VCaP (cell line): Measurements from ENCODE around the gene ITGA7.

Experiments
- H3K27ac ChIP-seq: fragments of 450-650 bp; 2 replicates; pipeline ENCODE4 v1.5.1; 2017
- TF ChIP-seq, protein P1 (sequence below): fragments of 450-650 bp; conservative IDR thresholded peaks from 2 replicates; pipeline ENCODE4 v1.5.1; 2017; ENCODE audit warnings: mild to moderate bottlenecking, moderate library complexity

ITGA7 gene

DNA sequence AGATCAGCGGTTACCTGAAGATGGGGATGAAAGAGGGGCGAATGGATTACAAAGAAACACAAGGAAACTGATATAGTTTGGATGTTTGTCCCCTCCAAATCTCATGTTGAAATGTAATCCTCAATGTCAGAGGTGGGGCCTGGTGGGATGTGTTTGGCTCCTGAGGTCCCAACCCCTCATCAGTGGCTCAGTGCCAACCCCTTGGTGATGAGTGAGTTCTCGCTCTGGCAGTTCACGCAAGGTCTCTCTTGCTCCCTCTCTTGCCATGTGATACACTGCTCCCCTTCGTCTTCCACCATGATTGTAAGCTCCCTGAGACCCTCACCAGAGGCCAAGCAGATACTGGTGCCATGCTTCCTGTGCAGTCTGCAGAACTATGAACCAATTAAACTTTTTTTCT lies 28.0 kb downstream of the ITGA7 start:
- H3K27ac ChIP-seq: no peak overlapping the region
- TF ChIP-seq, protein P1, sequence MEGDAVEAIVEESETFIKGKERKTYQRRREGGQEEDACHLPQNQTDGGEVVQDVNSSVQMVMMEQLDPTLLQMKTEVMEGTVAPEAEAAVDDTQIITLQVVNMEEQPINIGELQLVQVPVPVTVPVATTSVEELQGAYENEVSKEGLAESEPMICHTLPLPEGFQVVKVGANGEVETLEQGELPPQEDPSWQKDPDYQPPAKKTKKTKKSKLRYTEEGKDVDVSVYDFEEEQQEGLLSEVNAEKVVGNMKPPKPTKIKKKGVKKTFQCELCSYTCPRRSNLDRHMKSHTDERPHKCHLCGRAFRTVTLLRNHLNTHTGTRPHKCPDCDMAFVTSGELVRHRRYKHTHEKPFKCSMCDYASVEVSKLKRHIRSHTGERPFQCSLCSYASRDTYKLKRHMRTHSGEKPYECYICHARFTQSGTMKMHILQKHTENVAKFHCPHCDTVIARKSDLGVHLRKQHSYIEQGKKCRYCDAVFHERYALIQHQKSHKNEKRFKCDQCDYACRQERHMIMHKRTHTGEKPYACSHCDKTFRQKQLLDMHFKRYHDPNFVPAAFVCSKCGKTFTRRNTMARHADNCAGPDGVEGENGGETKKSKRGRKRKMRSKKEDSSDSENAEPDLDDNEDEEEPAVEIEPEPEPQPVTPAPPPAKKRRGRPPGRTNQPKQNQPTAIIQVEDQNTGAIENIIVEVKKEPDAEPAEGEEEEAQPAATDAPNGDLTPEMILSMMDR: no peak

DNA sequence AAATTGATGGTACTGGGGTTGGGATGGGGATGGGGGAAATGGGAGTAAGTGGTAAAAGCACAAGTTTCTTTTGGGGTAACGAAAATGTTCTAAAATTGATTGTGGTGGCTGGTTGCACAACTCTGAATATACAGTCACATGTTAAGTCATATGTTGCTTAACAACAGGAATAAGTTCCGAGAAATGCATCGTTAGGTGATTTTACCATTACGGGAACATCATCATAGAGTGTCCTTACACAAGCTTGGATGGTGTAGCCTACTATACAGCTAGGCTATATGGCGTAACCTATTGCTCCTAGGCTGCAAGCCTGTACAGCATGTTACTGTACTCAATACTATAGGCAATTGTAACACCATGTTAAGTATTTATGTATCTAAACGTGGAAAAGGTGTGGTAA lies 31.0 kb downstream of the ITGA7 start:
- H3K27ac ChIP-seq: no peak overlapping the region
- TF ChIP-seq, protein P1: no peak

GRCh38 chr12:55675666-55676065 lies 32.0 kb downstream of the ITGA7 start:
- TF ChIP-seq, protein P1: no peak
- H3K27ac ChIP-seq: no peak overlapping the region

DNA sequence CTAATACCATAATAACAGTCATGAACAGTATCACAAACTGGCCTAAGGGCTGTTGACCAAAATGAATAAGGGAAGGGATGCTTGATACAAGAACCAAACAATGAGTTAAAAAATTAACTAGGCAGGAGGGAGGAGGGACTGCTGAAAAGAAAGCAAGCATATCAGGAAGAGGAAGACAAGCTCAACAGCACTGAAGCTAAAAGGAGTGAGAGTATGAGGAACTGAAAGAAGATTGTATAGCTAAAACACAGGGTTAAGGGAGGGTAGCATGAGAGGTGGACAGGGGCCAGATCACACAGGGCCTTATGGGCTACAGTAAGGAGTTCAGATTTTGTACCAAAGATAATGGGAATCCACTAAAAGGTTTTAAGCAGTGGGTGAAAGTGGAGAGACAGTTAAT lies 34.1 kb downstream of the ITGA7 start:
- TF ChIP-seq, protein P1: no peak
- H3K27ac ChIP-seq: no peak overlapping the region

- TF ChIP-seq, protein P1: no peak
Measured at GRCh38 chr12:55671746-55672145, 36.0 kb downstream of the ITGA7 start.

DNA sequence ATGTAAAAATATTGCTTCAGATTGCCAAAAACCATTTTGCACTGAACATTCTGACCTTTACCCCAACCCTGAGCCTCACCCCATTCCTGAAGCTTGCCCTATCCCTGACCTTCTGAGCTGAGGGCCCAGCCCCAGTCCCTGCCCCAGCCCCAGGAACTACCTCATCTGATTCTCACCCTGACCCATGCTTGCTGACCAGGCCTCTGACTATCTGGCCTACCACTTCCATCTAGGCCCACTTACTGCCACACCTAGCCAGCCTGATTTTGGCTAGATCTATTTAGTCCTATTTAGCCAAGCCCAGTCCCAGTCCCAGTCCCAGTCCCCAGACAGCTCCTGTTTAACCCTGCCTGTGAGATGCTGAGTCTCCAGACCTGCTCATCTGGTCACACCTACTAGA lies 37.4 kb downstream of the ITGA7 start:
- H3K27ac ChIP-seq: no peak overlapping the region
- TF ChIP-seq, protein P1: no peak

More at GRCh38 chr12:55671746-55672145, 36.0 kb downstream of the ITGA7 start:
- H3K27ac ChIP-seq: no peak overlapping the region; the same call in 1 of the 2 replicates

GRCh38 chr12:55666508-55666907 lies 41.2 kb downstream of the ITGA7 start:
- TF ChIP-seq, protein P1: no peak
- no peak overlapping the region for H3K27ac ChIP-seq
